ENCODE measurements around the gene CFAP99.

DNA sequence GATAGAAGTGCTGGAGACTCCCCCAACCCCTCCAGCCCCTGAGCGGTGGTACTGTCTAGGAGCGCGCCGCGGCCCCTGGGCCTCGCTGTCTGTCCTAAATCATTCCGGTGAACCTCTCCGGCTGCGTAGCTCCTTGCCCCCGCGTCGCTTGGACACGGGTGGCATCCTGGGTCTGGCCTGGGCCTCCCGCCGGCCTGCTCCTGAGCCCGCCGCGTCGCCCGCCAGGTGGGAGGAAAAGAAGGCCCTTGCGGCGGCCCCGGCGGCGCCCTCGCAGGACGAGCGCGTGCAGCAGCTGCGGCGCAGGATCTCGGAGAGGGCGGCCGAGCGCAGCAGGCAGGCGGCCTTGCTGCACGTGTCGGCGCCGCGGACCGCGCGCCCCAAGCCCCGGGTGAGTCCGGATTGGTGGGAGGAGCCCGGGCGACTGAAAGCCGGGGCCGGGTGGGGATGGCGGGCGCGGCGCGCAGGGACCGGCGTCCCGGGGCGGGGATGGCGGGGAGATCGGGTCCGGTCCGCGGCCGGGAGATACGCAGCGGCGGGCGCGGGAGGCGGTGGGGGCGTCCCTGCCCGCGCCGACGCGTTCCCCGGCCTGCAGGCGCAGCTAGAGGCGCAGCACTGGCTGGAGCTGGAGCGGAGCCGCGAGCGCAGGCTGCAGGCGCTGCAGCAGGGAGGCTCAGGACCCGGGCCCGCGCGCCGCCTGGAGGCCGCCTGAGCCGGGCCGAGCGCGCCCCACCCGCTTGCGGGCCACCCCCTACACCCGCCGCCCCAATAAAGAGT, 43.6 kb downstream of the CFAP99 start:
- TF ChIP-seq, protein P1, sequence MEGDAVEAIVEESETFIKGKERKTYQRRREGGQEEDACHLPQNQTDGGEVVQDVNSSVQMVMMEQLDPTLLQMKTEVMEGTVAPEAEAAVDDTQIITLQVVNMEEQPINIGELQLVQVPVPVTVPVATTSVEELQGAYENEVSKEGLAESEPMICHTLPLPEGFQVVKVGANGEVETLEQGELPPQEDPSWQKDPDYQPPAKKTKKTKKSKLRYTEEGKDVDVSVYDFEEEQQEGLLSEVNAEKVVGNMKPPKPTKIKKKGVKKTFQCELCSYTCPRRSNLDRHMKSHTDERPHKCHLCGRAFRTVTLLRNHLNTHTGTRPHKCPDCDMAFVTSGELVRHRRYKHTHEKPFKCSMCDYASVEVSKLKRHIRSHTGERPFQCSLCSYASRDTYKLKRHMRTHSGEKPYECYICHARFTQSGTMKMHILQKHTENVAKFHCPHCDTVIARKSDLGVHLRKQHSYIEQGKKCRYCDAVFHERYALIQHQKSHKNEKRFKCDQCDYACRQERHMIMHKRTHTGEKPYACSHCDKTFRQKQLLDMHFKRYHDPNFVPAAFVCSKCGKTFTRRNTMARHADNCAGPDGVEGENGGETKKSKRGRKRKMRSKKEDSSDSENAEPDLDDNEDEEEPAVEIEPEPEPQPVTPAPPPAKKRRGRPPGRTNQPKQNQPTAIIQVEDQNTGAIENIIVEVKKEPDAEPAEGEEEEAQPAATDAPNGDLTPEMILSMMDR (IDR thresholded peaks at IDR 0.05; ENCODE audit: control extremely low read depth in 1 of 3, insufficient read depth in 1 of 3, low read depth in 1 of 3, low read length in 3 of 3): peak in 2 of 3 experiments; percentile 43 to 50; a peak in 3 of 4 replicates
- TF ChIP-seq CBX5 (IDR thresholded peaks at IDR 0.05; ENCODE audit: low read depth, low read length): no peak
- peak; percentile 59; the same call in 1 of the 2 replicates for TF ChIP-seq TAF1 (IDR thresholded peaks at IDR 0.05; ENCODE audit: low read depth, low read length)
- no peak for TF ChIP-seq RBBP5 (IDR thresholded peaks at IDR 0.05; ENCODE audit: borderline replicate concordance, low read depth, low read length)
- no peak for TF ChIP-seq CEBPB (IDR thresholded peaks at IDR 0.05; ENCODE audit: low read depth, low read length)
- peak; percentile 10 to 38; a peak in 1 of 4 replicates for TF ChIP-seq RAD21 (IDR thresholded peaks at IDR 0.05 in 1 of 2, conservative IDR thresholded peaks at IDR 0.05 in 1 of 2; ENCODE audit: low read depth in 2 of 2, low read length in 2 of 2)
- no peak for TF ChIP-seq EZH2 (IDR thresholded peaks at IDR 0.05; ENCODE audit: low read depth, low read length, severe bottlenecking)
- TF ChIP-seq CREB1 (IDR thresholded peaks at IDR 0.05): no peak; the same call in 1 of the 2 replicates
- TF ChIP-seq RXRA (IDR thresholded peaks at IDR 0.05; ENCODE audit: insufficient read depth, low read depth, low read length): no peak
- no peak for TF ChIP-seq YY1 (IDR thresholded peaks at IDR 0.05; ENCODE audit: low read depth, low read length)
- no peak for TF ChIP-seq SP1 (IDR thresholded peaks at IDR 0.05; ENCODE audit: low read depth, low read length)
- TF ChIP-seq JUND (IDR thresholded peaks at IDR 0.05; ENCODE audit: low read length): no peak
- TF ChIP-seq POLR2A (IDR thresholded peaks at IDR 0.05; ENCODE audit: control extremely low read depth in 1 of 2, low read depth in 2 of 2, low read length in 2 of 2): no peak
- TF ChIP-seq, protein P2, sequence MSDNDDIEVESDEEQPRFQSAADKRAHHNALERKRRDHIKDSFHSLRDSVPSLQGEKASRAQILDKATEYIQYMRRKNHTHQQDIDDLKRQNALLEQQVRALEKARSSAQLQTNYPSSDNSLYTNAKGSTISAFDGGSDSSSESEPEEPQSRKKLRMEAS (IDR thresholded peaks at IDR 0.05): peak; percentile 97

All from H1 (cell line).